RPMI7951 (cell line): ENCODE measurements around the gene NCMAP. TPM values are rescaled to one million over a fixed set of nuclear protein-coding genes. Genes with fewer than 3 reads are reported as not detected.

Experiments
- DNase-seq: peaks from one replicate; pipeline ENCODE4 v3.0.0-alpha.2; 2012; ENCODE audit warnings: low read depth
- total RNA-seq: library from RNA; depleted of rRNA; stranded (reverse); fragments of >200 nt; shearing (Covaris generic); gene quantifications from 2 replicates; pipeline ENCODE4 v1.2.3, GENCODE V29; 2014

The NCMAP gene
- total RNA-seq, 1 experiment from 2014 or later, result not detected

DNA sequence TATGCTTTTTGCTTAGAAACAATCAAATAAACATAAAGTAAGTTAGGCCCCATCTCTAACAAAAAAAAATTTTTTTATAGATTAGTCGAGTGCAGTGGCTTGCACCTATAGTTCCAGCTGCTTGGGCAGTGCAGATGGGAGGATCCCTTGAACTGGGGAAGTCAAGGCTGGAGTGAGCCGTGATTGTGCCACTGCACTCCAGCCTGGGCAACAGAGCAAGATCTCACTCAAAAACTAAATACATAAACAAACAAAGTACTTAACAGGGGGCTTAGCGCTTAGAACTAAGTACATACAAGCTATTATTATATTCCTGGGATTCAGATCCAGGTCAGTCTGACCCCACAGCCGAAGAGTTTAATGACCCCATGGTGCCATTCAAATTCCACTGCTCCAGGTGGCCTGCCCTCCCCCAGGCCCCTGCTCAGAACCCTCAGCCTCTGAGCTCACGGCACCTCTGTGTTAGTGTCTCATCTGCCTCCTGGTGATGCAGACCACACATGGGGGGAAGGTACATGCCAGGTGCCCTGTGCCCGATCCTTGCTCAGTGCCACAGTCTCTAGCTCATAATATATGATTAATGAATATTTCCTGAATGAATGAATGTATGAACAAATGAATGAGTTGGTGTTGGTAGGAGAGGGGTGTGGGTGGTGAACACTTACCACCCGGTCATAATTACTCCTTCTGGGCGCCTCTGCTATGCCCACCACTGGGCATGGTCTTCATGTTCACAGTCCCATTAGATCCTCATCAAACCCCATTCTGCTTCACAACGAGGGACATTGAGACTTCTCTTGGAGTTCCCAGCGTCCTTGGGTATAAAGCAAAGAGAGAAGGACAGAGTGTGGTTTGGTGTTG is 14.6 kb downstream of the NCMAP start:
- DNase-seq, result no peak

DNA sequence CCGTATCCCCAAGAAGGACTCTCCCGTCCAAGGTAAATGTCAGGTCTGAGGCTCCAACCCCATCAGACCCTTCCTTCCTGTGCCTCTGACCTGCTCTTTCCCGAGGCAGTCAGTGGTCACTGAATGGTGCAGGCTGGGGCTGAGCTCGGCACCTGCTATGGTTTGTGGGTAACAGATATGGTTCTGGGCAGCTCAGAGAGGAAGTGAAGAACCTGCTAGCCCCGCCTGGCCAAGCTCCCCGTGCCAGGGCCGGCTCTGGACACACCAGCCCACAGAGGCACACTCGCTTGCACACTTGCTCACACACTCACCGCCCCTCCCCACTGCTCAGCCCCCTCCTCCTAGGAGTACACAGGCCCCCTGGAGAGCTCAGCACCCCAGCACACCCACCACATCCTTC is 16.4 kb downstream of the NCMAP start:
- DNase-seq, result no peak

DNA sequence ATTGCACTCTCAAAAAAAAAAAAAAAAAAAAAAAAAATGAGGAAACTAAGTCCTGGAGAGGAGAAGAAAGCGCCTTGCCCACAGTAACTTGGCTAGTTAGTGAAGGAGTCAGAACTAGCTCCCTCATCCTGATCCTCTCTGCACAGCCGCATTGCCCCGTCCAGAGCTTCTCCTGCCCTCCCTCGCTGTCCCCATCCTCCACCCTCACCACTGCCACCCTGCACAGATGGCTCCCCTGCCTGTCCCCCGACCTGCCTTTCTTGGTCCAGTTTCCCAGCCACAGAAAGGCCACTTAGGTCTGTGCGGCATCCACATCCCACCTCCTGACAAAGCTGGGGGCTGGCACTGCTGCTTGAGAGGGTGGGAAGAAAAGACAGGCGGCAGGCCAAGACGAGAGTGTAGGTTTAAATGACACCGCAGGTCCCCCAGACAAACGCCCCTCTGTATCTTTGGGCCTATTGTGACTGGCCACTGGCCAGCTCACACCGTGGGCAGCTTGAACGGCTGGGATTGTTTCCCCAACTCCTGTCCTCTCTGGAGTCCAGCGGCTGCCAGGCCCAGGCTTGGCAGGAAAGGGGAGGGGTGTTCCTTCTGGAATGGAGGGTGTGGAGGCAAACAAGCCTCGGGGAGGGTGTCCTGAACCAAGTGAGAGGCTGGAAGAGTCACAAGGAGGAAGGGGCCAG is 20.2 kb downstream of the NCMAP start:
- DNase-seq, result peak; percentile 29

DNA sequence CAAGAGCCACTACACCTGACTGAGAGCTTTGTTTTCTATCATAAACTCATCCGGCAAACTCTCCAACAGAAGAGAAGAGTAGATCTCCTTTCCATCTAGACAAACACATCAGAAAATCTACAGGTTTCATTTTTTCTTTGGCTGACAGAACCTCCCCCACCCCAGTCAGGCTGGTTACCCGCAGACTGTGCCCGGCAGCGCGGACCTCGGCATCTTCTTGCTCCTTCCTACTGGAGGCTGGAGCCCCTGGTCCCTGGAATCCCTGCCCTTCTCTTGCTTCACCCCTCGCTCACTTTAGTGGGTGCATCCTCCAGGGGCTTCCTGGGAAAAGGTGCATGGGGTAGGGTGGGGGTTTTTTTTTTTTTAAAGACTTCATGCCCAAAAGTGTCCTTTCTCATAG is 23.0 kb downstream of the NCMAP start:
- DNase-seq, result no peak

- DNase-seq, result no peak
Measured at GRCh38 chr1:24580756-24581155, 24.9 kb downstream of the NCMAP start.

DNA sequence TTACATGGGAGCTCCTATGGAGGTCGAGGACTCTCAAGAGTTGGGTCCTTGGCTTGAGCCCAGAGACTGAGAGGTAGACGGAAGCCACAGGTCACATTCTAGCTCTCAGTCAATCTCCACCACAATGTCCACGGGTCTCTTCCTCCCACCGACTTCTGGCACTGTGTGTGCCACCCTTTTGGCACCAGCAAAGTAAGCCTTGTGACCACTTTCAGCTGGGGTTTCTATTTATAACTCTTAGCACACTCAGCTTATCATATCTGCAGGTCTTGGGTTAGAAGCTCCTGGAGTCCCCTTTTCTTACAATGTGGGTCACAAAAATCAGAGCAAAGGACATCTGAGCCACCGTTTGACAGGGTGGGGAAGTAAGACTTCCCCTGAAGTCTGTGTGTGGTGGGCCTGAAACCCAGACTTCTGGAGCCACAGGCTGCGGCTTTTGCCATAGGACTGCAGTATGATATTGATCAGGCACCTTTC is 28.3 kb downstream of the NCMAP start:
- DNase-seq, result no peak

DNA sequence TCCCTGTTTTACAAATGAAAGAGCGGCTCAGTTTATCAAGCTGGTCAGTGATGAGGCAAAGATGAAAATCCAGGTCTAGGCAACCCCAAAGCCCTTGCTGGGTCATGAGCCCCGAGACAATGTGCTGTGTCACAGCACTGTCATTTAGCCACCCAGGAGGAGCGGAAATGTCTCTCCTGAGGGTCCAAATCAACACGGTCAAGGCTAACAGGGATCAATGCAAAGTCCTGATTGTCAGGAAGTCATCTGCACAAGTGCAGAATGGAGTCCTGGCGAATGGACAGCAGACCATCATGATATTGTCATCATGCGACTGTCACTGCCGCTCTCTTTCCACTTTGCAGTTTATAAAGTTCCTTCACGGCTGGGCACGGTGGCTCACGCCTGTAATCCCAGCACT is 30.2 kb downstream of the NCMAP start:
- no peak for DNase-seq

DNA sequence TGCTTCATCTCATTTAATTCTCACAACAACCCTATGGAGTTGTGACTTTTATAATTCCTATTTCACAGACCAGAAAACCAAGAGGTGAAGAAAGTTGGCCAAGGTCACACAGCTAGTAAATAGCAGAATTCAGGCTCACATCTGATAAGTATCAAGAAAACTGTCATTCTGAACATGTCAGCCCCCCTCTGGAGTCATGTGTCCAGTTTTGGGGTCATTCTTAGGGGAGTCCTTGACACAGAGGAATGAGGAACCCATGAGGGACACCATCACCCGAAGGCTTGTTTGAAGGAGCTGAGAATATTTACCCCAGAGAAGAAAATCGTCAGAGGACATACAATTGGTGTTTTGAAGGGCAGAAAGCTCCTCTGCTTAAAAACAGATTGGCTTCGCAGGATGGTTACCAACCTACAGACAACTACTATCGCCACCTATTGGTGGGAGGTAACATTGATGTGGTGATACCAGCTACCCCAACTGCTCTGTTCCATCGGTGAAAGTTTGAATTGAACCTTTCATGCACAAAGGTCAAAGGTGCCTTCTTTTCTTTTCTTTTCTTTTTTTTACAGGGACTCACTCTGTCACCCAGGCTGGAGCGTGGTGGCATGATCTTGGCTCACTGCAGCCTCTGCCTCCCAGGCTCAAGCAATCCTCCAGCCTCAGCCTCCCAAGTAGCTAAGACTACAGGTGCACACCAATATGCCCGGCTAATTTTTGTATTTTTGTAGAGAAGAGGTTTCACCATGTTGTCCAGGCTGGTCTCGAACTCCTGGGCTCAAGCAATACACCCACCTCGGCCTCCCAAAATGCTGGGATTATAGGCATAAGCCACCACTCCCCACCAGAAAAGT is 31.3 kb downstream of the NCMAP start:
- peak; percentile 64 for DNase-seq

DNA sequence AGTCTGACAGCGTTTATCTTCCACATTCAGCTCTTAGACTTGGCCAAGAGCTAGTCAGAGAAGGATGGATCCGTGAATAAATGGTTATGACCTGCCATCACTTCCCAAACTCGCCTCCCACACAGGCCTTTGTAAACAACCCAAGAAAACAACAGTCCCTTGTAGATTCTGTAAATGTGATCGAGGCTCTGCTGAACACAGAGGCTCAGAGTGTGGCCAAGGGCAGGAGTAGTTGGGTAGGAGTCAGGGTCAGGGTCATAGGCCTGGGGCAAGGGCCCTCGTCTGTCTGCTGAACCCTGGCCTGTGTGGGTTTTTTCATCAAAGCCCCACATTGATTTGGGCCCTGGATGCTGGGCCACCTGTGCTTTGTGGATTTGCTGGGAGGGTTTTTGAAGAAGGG is 32.7 kb downstream of the NCMAP start:
- DNase-seq, result no peak

DNA sequence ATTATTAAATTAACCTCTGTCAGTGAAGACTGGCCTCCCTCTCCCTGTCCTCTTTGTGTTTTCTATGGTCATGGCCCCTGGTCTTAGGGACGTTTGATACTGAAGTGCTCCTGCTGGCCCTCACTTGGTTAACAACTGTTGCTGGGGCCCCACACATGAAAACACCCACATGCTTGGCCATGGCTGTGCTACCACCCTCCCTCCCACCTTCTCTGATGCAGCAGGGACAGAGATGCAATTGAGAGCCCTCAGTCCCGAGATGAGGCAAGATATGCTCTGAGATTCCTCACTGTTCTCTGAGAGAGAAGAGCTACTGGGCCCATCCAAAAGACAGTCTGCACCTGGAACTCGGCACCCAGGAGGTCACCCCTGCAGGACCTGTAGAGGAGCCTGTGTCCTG is 33.3 kb downstream of the NCMAP start:
- DNase-seq, result no peak

DNA sequence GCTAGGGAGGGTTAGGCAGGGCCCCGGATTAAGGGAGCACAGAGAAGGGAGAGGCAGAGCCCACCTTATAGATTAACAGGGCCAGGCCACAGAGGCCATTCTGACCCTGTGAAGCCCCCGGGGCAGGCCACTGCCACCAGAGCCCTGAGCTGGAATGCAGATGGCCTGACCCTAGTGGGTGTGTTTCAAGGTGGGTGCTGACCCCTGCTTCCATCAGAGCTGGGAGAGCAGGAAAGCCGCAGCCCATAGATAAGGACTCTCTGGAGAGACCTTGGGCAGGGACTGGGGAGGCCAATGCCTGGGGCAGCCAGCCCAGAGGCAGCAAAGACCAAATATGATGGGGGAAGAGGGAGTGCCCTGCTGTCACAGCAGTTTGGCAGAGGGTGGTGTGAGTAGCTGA is 35.9 kb downstream of the NCMAP start:
- no peak for DNase-seq

DNA sequence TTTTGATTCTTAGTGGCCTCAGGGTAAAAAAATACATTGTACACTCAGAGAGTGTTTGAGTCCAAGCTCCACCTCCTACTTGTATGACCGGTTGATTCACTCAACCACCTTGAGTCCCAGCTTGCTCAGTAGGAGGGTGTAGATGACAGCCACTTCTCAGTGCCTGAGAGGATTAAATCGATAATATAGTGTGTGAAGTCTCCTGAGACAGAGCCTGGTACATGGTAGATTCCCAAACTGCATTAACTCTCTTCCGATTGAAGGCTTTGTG is 38.4 kb downstream of the NCMAP start:
- DNase-seq, result no peak

DNA sequence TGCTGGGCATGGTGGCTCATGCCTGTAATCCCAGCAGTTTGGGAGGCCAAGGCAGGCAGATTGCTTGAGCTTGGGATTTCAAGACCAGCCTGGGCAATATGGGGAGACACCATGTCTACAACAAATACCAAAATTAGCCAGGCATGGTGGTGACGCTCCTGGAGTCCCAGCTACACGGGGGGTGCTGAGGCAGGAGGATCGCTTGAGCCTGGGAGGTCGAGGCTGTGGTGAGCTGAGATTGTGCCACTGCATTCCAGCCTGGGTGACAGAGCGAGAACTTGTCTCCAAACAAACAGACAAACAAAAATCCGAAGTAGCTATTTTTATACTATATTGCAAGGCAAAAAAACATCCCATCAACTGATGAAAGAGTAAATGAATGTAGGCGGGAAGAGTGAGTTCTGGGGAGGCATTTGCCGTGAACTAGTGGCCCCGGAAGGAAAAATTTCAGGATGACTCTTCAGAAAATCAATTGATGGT is 40.6 kb downstream of the NCMAP start:
- DNase-seq, result no peak

GRCh38 chr1:24599265-24599664 is 43.4 kb downstream of the NCMAP start:
- DNase-seq, result no peak

GRCh38 chr1:24600551-24600950 is 44.7 kb downstream of the NCMAP start:
- no peak for DNase-seq

- no peak for DNase-seq
Measured at GRCh38 chr1:24605534-24606295, 49.8 kb downstream of the NCMAP start.

DNA sequence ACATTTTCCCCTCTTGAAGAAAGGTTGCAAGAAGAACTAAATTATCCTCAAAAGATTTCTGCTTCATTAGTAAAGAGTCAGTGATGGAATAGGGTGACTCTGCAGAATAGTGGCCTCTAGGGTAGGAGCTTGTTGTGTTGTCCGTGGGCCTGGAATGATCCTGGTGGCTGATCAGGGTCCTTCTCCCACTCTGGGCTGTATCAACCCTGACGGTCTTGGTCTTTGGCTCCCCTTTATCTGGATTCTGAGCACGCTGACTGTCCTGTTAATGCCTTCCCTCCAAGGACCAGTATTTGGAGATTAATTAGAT is 50.4 kb downstream of the NCMAP start:
- no peak for DNase-seq

DNA sequence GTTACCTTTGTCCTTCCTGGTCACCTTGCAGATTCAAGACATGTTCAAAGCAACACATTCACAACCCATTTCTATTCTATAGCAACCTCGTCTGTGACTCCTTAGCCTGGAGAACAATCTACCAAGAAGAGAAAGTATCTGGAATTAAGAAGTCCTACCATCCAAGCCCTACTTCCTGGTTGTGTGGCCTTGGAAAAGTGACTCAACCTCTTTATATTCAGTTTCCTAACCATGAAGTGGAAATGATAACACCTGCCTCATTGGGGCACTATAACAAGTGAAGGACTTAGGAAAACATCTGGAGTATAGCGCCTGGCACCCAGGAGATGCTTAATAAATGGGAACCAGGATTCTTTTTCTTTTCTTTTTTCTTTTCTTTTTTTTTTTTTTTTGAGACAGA is 50.7 kb downstream of the NCMAP start:
- DNase-seq, result no peak

GRCh38 chr1:24609949-24610517 is 54.1 kb downstream of the NCMAP start:
- DNase-seq, result no peak

DNA sequence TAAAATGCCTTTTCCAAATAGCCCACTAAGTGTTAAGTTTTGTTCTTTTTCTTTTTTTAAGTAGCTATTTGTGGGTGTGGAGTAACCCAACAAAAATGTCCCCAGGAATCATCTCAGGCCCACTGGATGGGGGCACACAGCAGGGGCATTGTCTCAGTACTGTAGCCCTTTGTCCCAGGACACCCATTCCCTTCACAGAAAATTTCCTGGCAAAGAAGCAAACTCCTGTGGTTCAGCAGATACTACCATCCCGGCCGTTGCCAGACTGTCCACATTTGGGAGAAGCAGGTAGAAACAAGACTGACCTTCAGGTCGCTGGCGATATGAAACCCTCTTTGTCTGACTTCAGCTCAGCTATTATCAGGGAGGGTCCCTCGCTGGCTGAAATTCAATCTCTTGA is 63.5 kb downstream of the NCMAP start:
- DNase-seq, result peak; percentile 60

DNA sequence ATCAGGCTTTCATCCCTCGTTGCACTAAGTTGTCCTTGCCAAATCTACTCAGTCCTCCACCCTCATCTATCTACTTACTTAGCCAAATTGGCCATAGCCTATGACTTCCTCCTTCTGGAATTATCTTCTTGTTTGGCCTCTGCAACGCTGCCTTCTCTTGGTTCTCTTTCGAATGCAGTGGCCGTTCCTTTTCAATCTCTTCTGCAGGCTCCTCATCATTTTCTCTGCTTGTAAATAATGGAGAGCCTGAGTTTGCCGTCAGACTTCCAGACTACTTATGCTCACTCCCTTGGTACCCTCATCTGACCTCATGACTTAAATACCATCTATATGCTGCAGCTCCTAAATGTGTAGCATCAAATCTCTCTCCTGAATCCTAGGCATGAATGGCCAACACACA is 64.8 kb downstream of the NCMAP start:
- no peak for DNase-seq

DNA sequence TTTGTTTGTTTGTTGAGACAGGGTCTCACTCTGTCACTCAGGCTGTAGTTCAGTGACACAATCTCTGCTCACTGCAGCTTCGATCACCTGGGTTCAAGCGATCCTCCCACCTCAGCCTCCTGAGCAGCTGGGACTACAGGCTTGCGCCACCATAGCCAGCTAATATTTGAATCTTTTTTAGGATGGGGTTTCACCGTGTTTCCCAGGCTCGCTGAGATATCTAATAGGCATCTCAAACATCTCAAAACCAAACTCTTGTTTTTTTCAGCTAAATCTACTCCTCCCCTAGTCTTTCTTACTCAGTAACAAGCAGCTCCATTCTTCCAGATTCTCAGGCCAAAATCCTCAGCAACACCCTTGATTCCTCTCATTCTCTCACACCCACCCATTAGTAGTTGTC is 65.2 kb downstream of the NCMAP start:
- DNase-seq, result no peak
